K562 (cell line): ENCODE data around the gene P2RY8. TPM values are rescaled to one million over a fixed set of nuclear protein-coding genes. Genes with fewer than 3 reads are reported as not detected.

Experiments used
- ATAC-seq: fragments of 200-7000 bp; cut with Tn5 transposase; 3 replicates; pipeline ENCODE4 v1.9.1; 2020; ENCODE audit warnings: moderate library complexity
- BruUV-seq: library from RNA; stranded (reverse); fragments of 400-500 nt; replicated peaks from 2 replicates; lab custom pipeline; 2021; lab: Mats Ljungman, UMichigan
- CTCF ChIA-PET: fragments of 300-600 bp; formaldehyde crosslinking; extraction: SDS; loops from one replicate; lab custom pipeline; 2021; ENCODE audit warnings: low intra/inter-chr PET ratio; lab: Yijun Ruan, JAX
- POLR2A ChIA-PET: fragments of 300-600, 350-650 bp; sonication (Branson Sonifier 250); formaldehyde crosslinking; extraction: SDS; loops from one replicate; lab custom pipeline; 2021; ENCODE audit warnings: antibody characterized with exemption, inconsistent platforms; lab: Yijun Ruan, JAX
- DNase-seq, 4 experiments: peaks; one replicate each; pipeline versions ENCODE4 v3.0.0 to v3.0.0-alpha.2; 2011 to 2018; ENCODE audit warnings: low spot score in 3 of 4, mixed read lengths in 3 of 4; ENCODE audit errors: extremely low read depth in 1 of 4
- FAIRE-seq: peaks from 2 replicates; lab custom pipeline; 2011; peaks lifted over from hg19 to GRCh38; lab: Jason Lieb, UNC
- H2AFZ ChIP-seq: 2 replicates; pipeline ENCODE4 v1.6.0; 2011; ENCODE audit warnings: low read depth, low read length, control low read depth, inconsistent platforms
- H3K27ac ChIP-seq: fragments of 200-600 bp; 3 replicates; pipeline ENCODE4 v1.8.0; 2011; ENCODE audit warnings: low read depth, mild to moderate bottlenecking, control low read depth, inconsistent platforms, low read length, moderate library complexity, mixed read lengths; ENCODE audit errors: extremely low read depth
- H3K27me3 ChIP-seq, 2 experiments: fragments of 300-600 bp in 1 of 2; 2 replicates in 1 of 2; 3 replicates in 1 of 2; pipeline versions ENCODE4 v1.6.0 to v1.8.0; 2011; ENCODE audit warnings: inconsistent platforms in 2 of 2, low read length in 2 of 2, mild to moderate bottlenecking in 1 of 2, mixed read lengths in 1 of 2, moderate library complexity in 1 of 2; ENCODE audit not compliant: control insufficient read depth in 2 of 2, insufficient read depth in 2 of 2
- H3K36me3 ChIP-seq: fragments of 300-600 bp; 3 replicates; pipeline ENCODE4 v1.8.0; 2011; ENCODE audit warnings: mild to moderate bottlenecking, low read length, inconsistent platforms; ENCODE audit not compliant: control insufficient read depth, insufficient read depth
- H3K4me1 ChIP-seq, 2 experiments: fragments of 200-600 bp in 1 of 2; replicated peaks in 1 of 2; 2 replicates in 1 of 2; 3 replicates in 1 of 2; pipeline versions ENCODE4 v1.5.1 to v1.8.0; 2011; ENCODE audit warnings: inconsistent platforms in 2 of 2, low read length in 2 of 2, mild to moderate bottlenecking in 1 of 2, mixed read lengths in 1 of 2, moderate library complexity in 1 of 2; ENCODE audit not compliant: control insufficient read depth in 2 of 2, insufficient read depth in 2 of 2
- H3K4me2 ChIP-seq: 2 replicates; pipeline ENCODE4 v1.6.1; 2011; ENCODE audit warnings: low read length, control low read depth, inconsistent platforms, mixed read lengths; ENCODE audit not compliant: insufficient read depth
- H3K4me3 ChIP-seq: fragments of 200-600 bp; sonication (generic), shearing (Covaris generic); 2 replicates; pipeline ENCODE4 v1.5.1; 2016; ENCODE audit warnings: control low read depth, inconsistent platforms
- H3K79me2 ChIP-seq: fragments of 200-600 bp; 3 replicates; pipeline ENCODE4 v1.8.0; 2011; ENCODE audit warnings: low read length, inconsistent platforms; ENCODE audit not compliant: control insufficient read depth, insufficient read depth
- H3K9ac ChIP-seq, 2 experiments: 2 replicates each; pipeline versions ENCODE4 v1.6.0 to v1.6.1; 2011; ENCODE audit warnings: low read depth in 2 of 2, low read length in 2 of 2, control low read depth in 1 of 2, inconsistent platforms in 1 of 2, mild to moderate bottlenecking in 1 of 2, mixed read lengths in 1 of 2; ENCODE audit not compliant: insufficient read depth in 1 of 2
- H3K9me1 ChIP-seq: one replicate; pipeline ENCODE4 v1.6.0; 2011; ENCODE audit warnings: inconsistent platforms, mild to moderate bottlenecking, low read length, moderate library complexity; ENCODE audit not compliant: control insufficient read depth, insufficient read depth
- H3K9me3 ChIP-seq: replicated peaks from 2 replicates; pipeline ENCODE4 v1.5.1; 2011; ENCODE audit warnings: low read depth, low read length, inconsistent platforms; ENCODE audit not compliant: control insufficient read depth, insufficient read depth
- H4K20me1 ChIP-seq: replicated peaks from 2 replicates; pipeline ENCODE4 v1.6.1; 2011; ENCODE audit warnings: low read length, inconsistent platforms, mixed read lengths; ENCODE audit not compliant: control insufficient read depth, insufficient read depth
- FOXM1 ChIP-seq, 2 experiments: fragments of 450-650 bp in 1 of 2; sonication (generic) in 1 of 2; formaldehyde crosslinking in 1 of 2; IDR thresholded peaks; 2 replicates each; pipeline versions ENCODE4 v1.6.1 to v1.9.0; 2017 to 2022; ENCODE audit warnings: low read depth in 2 of 2, mild to moderate bottlenecking in 2 of 2, missing genetic modification reagents in 1 of 2, moderate library complexity in 1 of 2
- JUNB ChIP-seq: fragments of 450-650 bp; formaldehyde crosslinking; conservative IDR thresholded peaks from 2 replicates; pipeline ENCODE4 v1.4.0; 2020; ENCODE audit warnings: mild to moderate bottlenecking
- NFYB ChIP-seq: IDR thresholded peaks from 2 replicates; pipeline ENCODE4 v1.6.1; 2011; ENCODE audit warnings: mild to moderate bottlenecking, moderate library complexity; ENCODE audit not compliant: insufficient read length; ENCODE audit errors: extremely low read depth
- NRF1 ChIP-seq, 2 experiments: fragments of 450-650 bp; IDR thresholded peaks in 1 of 2; conservative IDR thresholded peaks in 1 of 2; 2 replicates each; pipeline ENCODE4 v1.6.1; 2014; ENCODE audit warnings: mild to moderate bottlenecking in 2 of 2
- SMAD2 ChIP-seq: fragments of 150-350 bp; IDR thresholded peaks from 2 replicates; pipeline ENCODE4 v1.6.1; 2014; ENCODE audit warnings: low read depth, mild to moderate bottlenecking, low read length
- ZNF146 ChIP-seq: IDR thresholded peaks from one replicate; pipeline ENCODE4 v1.6.1; 2018; ENCODE audit warnings: missing compliant biosample characterization; ENCODE audit not compliant: unreplicated experiment
- WGBS: fragments of 100-300 bp; shearing (Covaris generic); methylation state at CpG from one replicate; pipeline ENCODE4 v1.1.6; 2016; ENCODE audit warnings: low coverage, mixed read lengths; ENCODE audit not compliant: insufficient coverage; ENCODE audit errors: missing lambda C conversion rate; 5-methylcytosine and 5-hydroxymethylcytosine counted together
- in situ Hi-C: fragments of 300-500 bp; cut with MboI; formaldehyde crosslinking; loops from 4 replicates; pipeline ENCODE4 v1.15.0; 2018; ENCODE audit warnings: inconsistent platforms, mixed read lengths
- intact Hi-C: fragments of 100-400 bp; cut with micrococcal nuclease; formaldehyde crosslinking; loops from 2 replicates; pipeline ENCODE4 v1.14.2; 2022
- polyA plus RNA-seq, 8 experiments: library from polyadenylated mRNA; depleted of rRNA in 4 of 8; stranded (reverse) in 5 of 8; unstranded in 3 of 8; fragments of >200 nt; fragmentation: Nextera tagmentation in 2 of 8; fragmentation: Illumina TruSeq in 1 of 8; extraction: Ambion mirVana in 2 of 8; extraction: Trizol in 1 of 8; gene quantifications; 2 replicates each; pipeline versions ENCODE4 v1.2.1 to v1.2.3, GENCODE V29; 2011 to 2014; ENCODE audit warnings: inconsistent platforms in 1 of 8, missing spikeins in 1 of 8
- total RNA-seq, 7 experiments: library from RNA; depleted of rRNA in 6 of 7; stranded (reverse); fragments of >200 nt in 6 of 7; fragmentation: Illumina TruSeq in 2 of 7; extraction: Trizol in 2 of 7; gene quantifications; 2 replicates each; pipeline versions ENCODE4 v1.2.1 to v1.2.3, GENCODE V29; 2011 to 2021; ENCODE audit warnings: low replicate concordance in 1 of 7
- TF ChIP-seq, protein P1 (sequence below): fragments of 450-650 bp; formaldehyde crosslinking; IDR thresholded peaks from 2 replicates; pipeline ENCODE4 v1.4.0; 2020; ENCODE audit warnings: mild to moderate bottlenecking, mixed read lengths
- TF ChIP-seq, protein P2 (sequence below): fragments of 250-450 bp; sonication (Bioruptor Pico); IDR thresholded peaks from 2 replicates; pipeline ENCODE4 v1.5.0; 2020; ENCODE audit warnings: mild to moderate bottlenecking
- TF ChIP-seq, protein P3 (sequence below): sonication (generic); formaldehyde crosslinking; IDR thresholded peaks from 2 replicates; pipeline ENCODE4 v1.8.0; 2022; ENCODE audit warnings: mild to moderate bottlenecking, missing genetic modification reagents
- TF ChIP-seq, protein P4 (sequence below), 2 experiments: fragments of 450-650 bp; IDR thresholded peaks; 2 replicates each; pipeline ENCODE4 v1.6.1; 2018; ENCODE audit warnings: mild to moderate bottlenecking in 2 of 2, low read depth in 1 of 2; ENCODE audit not compliant: partially characterized antibody in 2 of 2

P2RY8 gene
- total and polyA plus RNA-seq, 9 of the 15 experiments (the other 6 are each of a cell fraction or from before 2014, with no cell fraction given), result 0.04 to 0.69 (median 0.08) TPM; not detected in 3

DNA sequence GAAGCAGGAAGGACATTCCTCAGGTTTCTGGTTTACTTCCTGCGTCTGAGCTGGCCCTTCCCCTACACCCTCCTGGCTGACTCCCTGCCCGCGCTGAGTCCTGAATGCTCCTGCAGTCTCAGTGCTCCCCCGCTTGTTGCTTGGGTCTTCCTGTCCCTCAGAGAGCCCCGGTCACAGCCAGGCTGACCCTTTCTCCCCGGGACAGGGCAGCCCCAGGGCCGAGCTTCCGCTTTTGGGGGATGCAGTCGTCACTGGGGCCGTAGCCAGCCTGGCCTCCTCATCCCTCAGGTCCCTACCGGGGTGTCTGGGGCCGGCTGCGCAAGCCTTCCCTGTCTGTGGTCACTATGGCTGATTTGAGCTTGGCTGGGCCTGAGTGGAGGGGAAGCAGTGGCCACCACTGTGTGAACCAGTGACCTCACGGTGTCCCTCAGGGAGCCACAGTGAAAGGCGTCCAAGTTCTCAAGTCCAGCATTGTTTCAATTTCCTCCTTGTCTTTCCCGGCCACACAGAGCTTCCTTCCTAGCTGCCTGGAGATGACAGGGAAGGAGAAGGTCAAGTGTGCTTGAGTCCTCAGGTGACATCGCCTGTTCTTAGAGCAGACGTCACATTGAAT lies 50.1 kb downstream of the P2RY8 start (continued):
- TF ChIP-seq, protein P1, sequence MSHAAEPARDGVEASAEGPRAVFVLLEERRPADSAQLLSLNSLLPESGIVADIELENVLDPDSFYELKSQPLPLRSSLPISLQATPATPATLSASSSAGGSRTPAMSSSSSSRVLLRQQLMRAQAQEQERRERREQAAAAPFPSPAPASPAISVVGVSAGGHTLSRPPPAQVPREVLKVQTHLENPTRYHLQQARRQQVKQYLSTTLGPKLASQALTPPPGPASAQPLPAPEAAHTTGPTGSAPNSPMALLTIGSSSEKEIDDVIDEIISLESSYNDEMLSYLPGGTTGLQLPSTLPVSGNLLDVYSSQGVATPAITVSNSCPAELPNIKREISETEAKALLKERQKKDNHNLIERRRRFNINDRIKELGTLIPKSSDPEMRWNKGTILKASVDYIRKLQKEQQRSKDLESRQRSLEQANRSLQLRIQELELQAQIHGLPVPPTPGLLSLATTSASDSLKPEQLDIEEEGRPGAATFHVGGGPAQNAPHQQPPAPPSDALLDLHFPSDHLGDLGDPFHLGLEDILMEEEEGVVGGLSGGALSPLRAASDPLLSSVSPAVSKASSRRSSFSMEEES (CRISPR knock-in tag), result no peak
- TF ChIP-seq NRF1 (conservative IDR thresholded peaks at IDR 0.05 in 1 of 2, IDR thresholded peaks at IDR 0.05 in 1 of 2), result peak; percentile 33 to 61; a peak in 3 of 4 replicates
- no peak for TF ChIP-seq SMAD2
- TF ChIP-seq, protein P2, sequence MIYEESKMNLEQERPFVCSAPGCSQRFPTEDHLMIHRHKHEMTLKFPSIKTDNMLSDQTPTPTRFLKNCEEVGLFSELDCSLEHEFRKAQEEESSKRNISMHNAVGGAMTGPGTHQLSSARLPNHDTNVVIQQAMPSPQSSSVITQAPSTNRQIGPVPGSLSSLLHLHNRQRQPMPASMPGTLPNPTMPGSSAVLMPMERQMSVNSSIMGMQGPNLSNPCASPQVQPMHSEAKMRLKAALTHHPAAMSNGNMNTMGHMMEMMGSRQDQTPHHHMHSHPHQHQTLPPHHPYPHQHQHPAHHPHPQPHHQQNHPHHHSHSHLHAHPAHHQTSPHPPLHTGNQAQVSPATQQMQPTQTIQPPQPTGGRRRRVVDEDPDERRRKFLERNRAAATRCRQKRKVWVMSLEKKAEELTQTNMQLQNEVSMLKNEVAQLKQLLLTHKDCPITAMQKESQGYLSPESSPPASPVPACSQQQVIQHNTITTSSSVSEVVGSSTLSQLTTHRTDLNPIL (CRISPR knock-in tag), result no peak

DNA sequence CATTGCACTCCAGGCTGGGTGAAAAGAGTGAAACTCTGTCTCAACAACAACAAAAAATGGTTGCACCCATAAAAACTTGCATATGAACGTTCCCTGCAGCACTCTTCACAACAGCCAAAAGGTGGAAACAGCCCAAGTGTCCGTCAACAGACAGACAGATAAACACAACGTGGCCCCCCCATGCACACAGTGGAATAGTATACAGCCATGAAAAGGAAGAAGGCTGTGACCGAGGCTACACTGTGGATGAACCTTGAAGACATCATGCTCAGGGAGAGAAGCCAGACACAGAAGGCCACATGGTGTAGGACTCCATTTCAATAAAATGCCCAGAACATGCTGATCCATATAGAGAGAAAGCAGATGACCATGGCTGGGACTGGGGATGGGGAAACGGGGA lies 50.8 kb downstream of the P2RY8 start:
- in situ Hi-C loops, result no loop called here
- intact Hi-C loops, result no loop called here
- Histone ChIP-seq H3K36me3 (no peaks in the 10 kb centered on the region), H3K79me2 (no peaks in the 10 kb centered on the region), H4K20me1 (no peaks in the 10 kb centered on the region), H3K4me3 (no peak overlapping the region), H3K9me1 (no peaks in the 10 kb centered on the region), H3K9me3 (0 out of 2 replicates have a peak, but pooled peaks cover 2% of the 10 kb centered on the region), H3K27me3 (no peaks in the 10 kb centered on the region), H3K27ac (no peak overlapping the region), H3K4me1 (peaks cover 7 to 11% of the 10 kb centered on the region in 2 experiments), H3K9ac (no peak overlapping the region), H2AFZ (peak overlapping the region; percentile 68; the same call in 1 of the 2 replicates), H3K4me2 (no peak overlapping the region)
- 37% methylated on average over 3 of the region's 5 CpGs for WGBS
- no peak for ATAC-seq
- DNase-seq, result no peak
- POLR2A ChIA-PET, result no interaction called here
- BruUV-seq, result no TSS peak
- no peak for FAIRE-seq
- CTCF ChIA-PET, result no interaction called here
- no peak for TF ChIP-seq JUNB (CRISPR knock-in tag)
- TF ChIP-seq, protein P3, sequence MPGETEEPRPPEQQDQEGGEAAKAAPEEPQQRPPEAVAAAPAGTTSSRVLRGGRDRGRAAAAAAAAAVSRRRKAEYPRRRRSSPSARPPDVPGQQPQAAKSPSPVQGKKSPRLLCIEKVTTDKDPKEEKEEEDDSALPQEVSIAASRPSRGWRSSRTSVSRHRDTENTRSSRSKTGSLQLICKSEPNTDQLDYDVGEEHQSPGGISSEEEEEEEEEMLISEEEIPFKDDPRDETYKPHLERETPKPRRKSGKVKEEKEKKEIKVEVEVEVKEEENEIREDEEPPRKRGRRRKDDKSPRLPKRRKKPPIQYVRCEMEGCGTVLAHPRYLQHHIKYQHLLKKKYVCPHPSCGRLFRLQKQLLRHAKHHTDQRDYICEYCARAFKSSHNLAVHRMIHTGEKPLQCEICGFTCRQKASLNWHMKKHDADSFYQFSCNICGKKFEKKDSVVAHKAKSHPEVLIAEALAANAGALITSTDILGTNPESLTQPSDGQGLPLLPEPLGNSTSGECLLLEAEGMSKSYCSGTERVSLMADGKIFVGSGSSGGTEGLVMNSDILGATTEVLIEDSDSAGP (CRISPR knock-in tag), result no peak
- TF ChIP-seq FOXM1 (IDR thresholded peaks at IDR 0.05; ENCODE audit: low read depth), result no peak
- no peak for TF ChIP-seq FOXM1 (CRISPR knock-in tag; IDR thresholded peaks at IDR 0.05; ENCODE audit: low read depth)
- peak; percentile 100 for TF ChIP-seq ZNF146 (CRISPR knock-in tag)
- TF ChIP-seq NFYB, result no peak
- TF ChIP-seq, protein P4, sequence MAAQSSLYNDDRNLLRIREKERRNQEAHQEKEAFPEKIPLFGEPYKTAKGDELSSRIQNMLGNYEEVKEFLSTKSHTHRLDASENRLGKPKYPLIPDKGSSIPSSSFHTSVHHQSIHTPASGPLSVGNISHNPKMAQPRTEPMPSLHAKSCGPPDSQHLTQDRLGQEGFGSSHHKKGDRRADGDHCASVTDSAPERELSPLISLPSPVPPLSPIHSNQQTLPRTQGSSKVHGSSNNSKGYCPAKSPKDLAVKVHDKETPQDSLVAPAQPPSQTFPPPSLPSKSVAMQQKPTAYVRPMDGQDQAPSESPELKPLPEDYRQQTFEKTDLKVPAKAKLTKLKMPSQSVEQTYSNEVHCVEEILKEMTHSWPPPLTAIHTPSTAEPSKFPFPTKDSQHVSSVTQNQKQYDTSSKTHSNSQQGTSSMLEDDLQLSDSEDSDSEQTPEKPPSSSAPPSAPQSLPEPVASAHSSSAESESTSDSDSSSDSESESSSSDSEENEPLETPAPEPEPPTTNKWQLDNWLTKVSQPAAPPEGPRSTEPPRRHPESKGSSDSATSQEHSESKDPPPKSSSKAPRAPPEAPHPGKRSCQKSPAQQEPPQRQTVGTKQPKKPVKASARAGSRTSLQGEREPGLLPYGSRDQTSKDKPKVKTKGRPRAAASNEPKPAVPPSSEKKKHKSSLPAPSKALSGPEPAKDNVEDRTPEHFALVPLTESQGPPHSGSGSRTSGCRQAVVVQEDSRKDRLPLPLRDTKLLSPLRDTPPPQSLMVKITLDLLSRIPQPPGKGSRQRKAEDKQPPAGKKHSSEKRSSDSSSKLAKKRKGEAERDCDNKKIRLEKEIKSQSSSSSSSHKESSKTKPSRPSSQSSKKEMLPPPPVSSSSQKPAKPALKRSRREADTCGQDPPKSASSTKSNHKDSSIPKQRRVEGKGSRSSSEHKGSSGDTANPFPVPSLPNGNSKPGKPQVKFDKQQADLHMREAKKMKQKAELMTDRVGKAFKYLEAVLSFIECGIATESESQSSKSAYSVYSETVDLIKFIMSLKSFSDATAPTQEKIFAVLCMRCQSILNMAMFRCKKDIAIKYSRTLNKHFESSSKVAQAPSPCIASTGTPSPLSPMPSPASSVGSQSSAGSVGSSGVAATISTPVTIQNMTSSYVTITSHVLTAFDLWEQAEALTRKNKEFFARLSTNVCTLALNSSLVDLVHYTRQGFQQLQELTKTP (IDR thresholded peaks at IDR 0.05; ENCODE audit: low read depth in 1 of 2, partially characterized antibody in 2 of 2), result peak in 1 of 2 experiments; percentile 26
